DOHH2 (cell line): Measurements from ENCODE around the gene ATP8B4.

ENCODE experiments used
- H3F3A ChIP-seq: fragments of 200-600 bp; sonication (generic), shearing (Covaris generic); 2 replicates; pipeline ENCODE4 v1.6.0; 2016; ENCODE audit warnings: antibody characterized with exemption, mild to moderate bottlenecking; ENCODE audit not compliant: control insufficient read depth, insufficient read depth
- H3K27ac ChIP-seq: fragments of 200-600 bp; sonication (generic); 2 replicates; pipeline ENCODE4 v1.5.1; 2014; ENCODE audit warnings: low read depth, mild to moderate bottlenecking, low read length, moderate library complexity
- H3K27me3 ChIP-seq: fragments of 200-600 bp; sonication (generic); 2 replicates; pipeline ENCODE4 v1.6.1; 2014; ENCODE audit warnings: mild to moderate bottlenecking, low read length, mixed read lengths; ENCODE audit not compliant: control insufficient read depth
- H3K36me3 ChIP-seq: fragments of 200-600 bp; sonication (generic); 2 replicates; pipeline ENCODE4 v1.6.1; 2014; ENCODE audit warnings: mild to moderate bottlenecking, low read length, moderate library complexity, mixed read lengths; ENCODE audit not compliant: control insufficient read depth
- H3K4me1 ChIP-seq: fragments of 200-600 bp; sonication (generic); 2 replicates; pipeline ENCODE4 v1.6.1; 2014; ENCODE audit warnings: mild to moderate bottlenecking, low read length, mixed read lengths; ENCODE audit not compliant: control insufficient read depth
- H3K4me2 ChIP-seq: fragments of 200-600 bp; sonication (generic); 2 replicates; pipeline ENCODE4 v1.6.0; 2014; ENCODE audit warnings: mild to moderate bottlenecking, low read length, moderate library complexity
- H3K4me3 ChIP-seq: fragments of 200-600 bp; sonication (generic); 2 replicates; pipeline ENCODE4 v1.5.1; 2014; ENCODE audit warnings: mild to moderate bottlenecking, low read length, mixed read lengths
- H3K79me2 ChIP-seq: fragments of 200-600 bp; sonication (generic); 2 replicates; pipeline ENCODE4 v1.6.1; 2014; ENCODE audit warnings: mild to moderate bottlenecking, low read length, mixed read lengths; ENCODE audit not compliant: control insufficient read depth
- H3K9me2 ChIP-seq: fragments of 200-600 bp; sonication (generic); replicated peaks from 2 replicates; pipeline ENCODE4 v1.6.1; 2014; ENCODE audit warnings: mild to moderate bottlenecking, low read length, mixed read lengths; ENCODE audit not compliant: control insufficient read depth
- H3K9me3 ChIP-seq: fragments of 200-600 bp; sonication (generic); 2 replicates; pipeline ENCODE4 v1.6.1; 2014; ENCODE audit warnings: antibody characterized with exemption, low read length, mixed read lengths; ENCODE audit not compliant: control insufficient read depth, insufficient read depth
- H4K20me1 ChIP-seq: fragments of 200-600 bp; sonication (generic); 2 replicates; pipeline ENCODE4 v1.6.0; 2014; ENCODE audit warnings: low read depth, mild to moderate bottlenecking, antibody characterized with exemption, low read length, moderate library complexity; ENCODE audit not compliant: control insufficient read depth, insufficient read depth
- CTCF ChIP-seq: fragments of 200-600 bp; sonication (generic); IDR thresholded peaks from one replicate; pipeline ENCODE4 v1.5.1; 2014; ENCODE audit warnings: antibody characterized with exemption, mild to moderate bottlenecking, low read depth, low read length; ENCODE audit not compliant: poor library complexity, severe bottlenecking
- EZH2phosphoT487 ChIP-seq: fragments of 200-600 bp; sonication (generic); IDR thresholded peaks from 2 replicates; pipeline ENCODE4 v1.6.1; 2017; ENCODE audit warnings: borderline replicate concordance, mild to moderate bottlenecking, antibody characterized with exemption, low read length, moderate library complexity, mixed read lengths

ATP8B4 gene

GRCh38 chr15:50024281-50024680 is 94.8 kb downstream of the ATP8B4 start:
- no peaks in the 10 kb centered on the region for H3K36me3 ChIP-seq
- no peaks in the 10 kb centered on the region for H3K27me3 ChIP-seq
- H3F3A ChIP-seq = no peaks in the 10 kb centered on the region
- no peaks in the 10 kb centered on the region for H4K20me1 ChIP-seq
- H3K4me2 ChIP-seq = no peak overlapping the region
- H3K4me1 ChIP-seq = no peaks in the 10 kb centered on the region
- H3K27ac ChIP-seq = no peak overlapping the region
- no peaks in the 10 kb centered on the region for H3K9me3 ChIP-seq
- H3K79me2 ChIP-seq = no peaks in the 10 kb centered on the region
- TF ChIP-seq CTCF (no peak), EZH2phosphoT487 (no peak)
- no peaks in the 10 kb centered on the region for H3K9me2 ChIP-seq
- H3K4me3 ChIP-seq = no peak overlapping the region

- H3F3A ChIP-seq = no peaks in the 10 kb centered on the region
- no peaks in the 10 kb centered on the region for H3K9me3 ChIP-seq
- no peak overlapping the region for H3K4me3 ChIP-seq
- no peak overlapping the region for H3K27ac ChIP-seq
- no peaks in the 10 kb centered on the region for H4K20me1 ChIP-seq
- H3K4me2 ChIP-seq = no peak overlapping the region
- no peaks in the 10 kb centered on the region for H3K36me3 ChIP-seq
- H3K9me2 ChIP-seq = no peaks in the 10 kb centered on the region
- peaks cover 4% of the 10 kb centered on the region; the same call in 1 of the 2 replicates for H3K27me3 ChIP-seq
- TF ChIP-seq CTCF = no peak
- no peak for TF ChIP-seq EZH2phosphoT487
- H3K79me2 ChIP-seq = no peaks in the 10 kb centered on the region
- no peaks in the 10 kb centered on the region for H3K4me1 ChIP-seq
Measured at GRCh38 chr15:50018491-50018890, 100.5 kb downstream of the ATP8B4 start.

DNA sequence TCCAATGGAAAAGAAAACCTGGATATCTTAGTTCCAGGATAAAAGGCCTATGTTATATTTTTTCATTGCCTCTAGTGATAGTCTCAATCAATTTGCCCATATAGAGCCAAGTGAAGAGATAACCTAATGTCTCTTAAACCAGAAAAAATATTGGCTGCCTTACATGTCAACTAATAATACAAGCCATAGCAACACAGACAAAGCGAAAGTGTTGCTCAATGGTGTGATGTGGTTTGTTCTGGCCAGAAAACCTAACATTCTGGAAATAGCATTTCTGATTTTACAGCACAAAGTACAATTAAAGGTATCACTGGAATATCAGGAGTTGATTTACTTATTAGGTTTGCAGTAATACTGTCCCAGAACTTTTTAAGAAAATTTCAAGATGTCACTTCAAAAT is 101.5 kb downstream of the ATP8B4 start:
- H3K36me3 ChIP-seq = no peaks in the 10 kb centered on the region

More for the DNA sequence above, 101.5 kb downstream of the ATP8B4 start:
- no peaks in the 10 kb centered on the region for H4K20me1 ChIP-seq
- no peaks in the 10 kb centered on the region for H3K79me2 ChIP-seq
- no peaks in the 10 kb centered on the region for H3K4me1 ChIP-seq
- no peak overlapping the region for H3K4me3 ChIP-seq
- H3K27ac ChIP-seq = no peak overlapping the region
- no peaks in the 10 kb centered on the region for H3K9me2 ChIP-seq
- no peaks in the 10 kb centered on the region for H3F3A ChIP-seq
- no peak overlapping the region for H3K4me2 ChIP-seq
- no peaks in the 10 kb centered on the region for H3K9me3 ChIP-seq
- TF ChIP-seq EZH2phosphoT487 (no peak), CTCF (no peak)
- peaks cover 5% of the 10 kb centered on the region; the same call in 1 of the 2 replicates for H3K27me3 ChIP-seq
